ENCODE data around the gene TNK2. TPM values are rescaled to one million over a fixed set of nuclear protein-coding genes. Genes with fewer than 3 reads are reported as not detected.
"Not testable (repeated sequence)": the region's sequence is repeated elsewhere in the genome, so short reads cannot be mapped to it uniquely, and the experiment has no call there.

The TNK2 gene
- total RNA-seq, 1 donor from 2014 or later: 111 TPM

DNA sequence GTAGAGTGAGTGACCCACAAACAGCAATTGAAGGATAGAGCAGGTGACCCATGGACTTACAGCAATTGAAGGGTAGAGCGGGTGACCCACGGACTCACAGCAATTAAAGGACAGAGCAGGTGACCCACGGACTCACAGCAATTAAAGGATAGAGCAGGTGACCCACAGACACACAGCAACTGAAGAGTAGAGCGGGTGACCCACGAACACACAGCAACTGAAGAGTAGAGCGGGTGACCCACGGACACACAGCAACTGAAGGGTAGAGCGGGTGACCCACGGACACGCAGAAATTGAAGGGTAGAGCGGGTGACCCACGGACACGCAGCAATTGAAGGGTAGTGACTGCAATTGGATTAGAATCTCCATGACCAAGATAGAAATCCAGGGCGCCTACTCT lies 9.8 kb upstream of the TNK2 start:
- intact Hi-C loops (cut with micrococcal nuclease): no loop called here

DNA sequence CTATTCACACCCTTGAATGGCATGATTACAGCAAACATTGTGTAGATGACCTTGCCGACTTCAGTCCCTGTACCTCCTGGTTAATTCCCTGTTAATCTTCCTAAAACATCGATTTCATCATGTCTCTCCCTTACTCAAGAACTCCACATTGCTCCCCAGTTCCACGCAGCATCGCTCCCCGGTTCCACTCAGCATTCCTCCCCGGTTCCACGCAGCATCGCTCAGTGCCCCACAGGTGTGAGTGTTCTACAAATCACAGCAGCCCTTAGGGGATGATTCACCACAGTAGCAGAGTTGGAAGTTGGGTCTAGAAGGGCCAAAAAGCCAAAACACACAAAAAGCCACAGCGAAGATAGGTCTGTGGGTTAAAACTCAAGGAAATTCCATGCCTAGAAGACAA lies 8.6 kb upstream of the TNK2 start:
- intact Hi-C loops (cut with micrococcal nuclease): no loop called here

DNA sequence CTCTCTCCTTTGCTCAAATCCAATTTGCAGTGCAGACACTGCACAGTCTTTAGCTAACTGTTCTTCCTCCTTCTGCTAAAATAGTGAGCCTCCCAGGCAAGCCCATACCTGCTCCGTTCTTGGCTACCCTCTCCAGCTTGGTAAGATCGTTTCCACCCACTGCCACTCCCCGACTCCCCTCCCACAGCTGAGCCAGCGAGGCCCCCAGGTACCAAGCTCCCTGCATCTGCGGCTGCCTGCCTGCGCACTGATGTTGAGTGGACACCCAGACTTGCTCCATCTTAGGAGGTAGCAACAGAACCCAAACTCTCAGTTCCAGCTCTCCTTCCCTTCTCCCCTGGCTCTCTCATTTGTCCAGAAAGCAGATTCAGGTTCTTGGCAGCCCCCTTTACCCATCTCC lies 7.9 kb upstream of the TNK2 start:
- intact Hi-C loops (cut with micrococcal nuclease): no loop called here

DNA sequence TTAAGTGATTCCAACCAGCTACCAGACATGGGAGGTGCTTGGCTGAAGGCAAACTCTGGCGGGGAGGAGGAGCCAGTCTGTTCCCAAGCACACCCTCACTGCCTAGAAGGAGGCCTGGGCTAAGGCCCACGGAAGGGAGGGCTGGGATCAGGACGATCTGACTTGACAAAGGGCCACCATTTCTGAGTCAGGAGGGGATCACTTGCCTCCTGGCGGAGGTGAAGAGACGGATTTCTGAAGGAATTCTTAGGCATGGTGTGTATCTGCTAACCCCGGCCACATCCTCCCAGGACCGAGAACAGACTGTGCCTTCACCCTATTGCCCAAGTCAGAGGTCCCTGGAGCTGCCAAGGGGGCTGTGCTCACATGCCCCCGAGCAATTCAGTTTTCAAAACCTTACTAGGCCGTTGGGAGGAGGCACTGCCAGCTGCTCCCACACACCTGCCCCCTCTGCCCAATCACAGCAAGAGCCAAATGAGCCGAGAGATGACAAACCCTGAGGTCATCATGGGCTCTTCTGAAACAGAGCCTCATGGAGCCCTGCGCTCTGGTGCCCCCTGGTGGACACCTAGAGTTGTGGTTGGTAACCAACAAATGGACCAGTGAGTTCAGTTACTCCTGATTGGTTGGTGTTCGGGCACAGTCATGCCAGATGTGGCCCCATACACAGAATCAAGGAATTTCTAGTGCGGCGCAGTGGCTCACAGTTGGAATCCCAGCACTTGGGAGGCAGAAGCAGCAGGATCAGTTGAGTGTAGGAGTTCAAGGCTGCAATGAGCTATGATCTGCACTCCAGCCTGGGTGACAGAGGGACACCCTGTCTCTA lies 6.5 kb upstream of the TNK2 start:
- intact Hi-C loops (cut with micrococcal nuclease): loop anchor here (1.0 to 2.0 kb wide), 6 partner anchors 9 to 166 kb away; no protein-coding TSS in a partner anchor

DNA sequence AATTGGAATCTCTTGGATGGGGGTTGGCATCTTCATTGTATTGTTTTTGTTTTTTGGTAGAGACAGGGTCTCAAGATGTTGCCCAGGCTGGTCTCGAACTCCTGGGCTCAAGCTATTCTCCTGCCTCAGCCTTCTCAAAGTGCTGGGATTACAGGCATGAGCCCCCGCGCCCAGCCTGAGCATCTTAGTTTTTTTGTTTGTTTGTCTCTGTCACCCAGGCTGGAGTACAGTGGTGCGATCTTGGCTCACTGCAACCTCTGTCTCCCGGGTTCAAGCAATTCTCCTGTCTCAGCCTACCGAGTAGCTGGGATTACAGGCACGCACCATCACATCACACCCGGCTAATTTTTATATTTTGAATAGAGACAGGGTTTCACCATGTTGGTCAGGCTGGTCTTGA lies 5.8 kb upstream of the TNK2 start:
- intact Hi-C loops (cut with micrococcal nuclease): loop anchor here (2.0 kb wide), 2 partner anchors 63 to 165 kb away; no protein-coding TSS in a partner anchor

DNA sequence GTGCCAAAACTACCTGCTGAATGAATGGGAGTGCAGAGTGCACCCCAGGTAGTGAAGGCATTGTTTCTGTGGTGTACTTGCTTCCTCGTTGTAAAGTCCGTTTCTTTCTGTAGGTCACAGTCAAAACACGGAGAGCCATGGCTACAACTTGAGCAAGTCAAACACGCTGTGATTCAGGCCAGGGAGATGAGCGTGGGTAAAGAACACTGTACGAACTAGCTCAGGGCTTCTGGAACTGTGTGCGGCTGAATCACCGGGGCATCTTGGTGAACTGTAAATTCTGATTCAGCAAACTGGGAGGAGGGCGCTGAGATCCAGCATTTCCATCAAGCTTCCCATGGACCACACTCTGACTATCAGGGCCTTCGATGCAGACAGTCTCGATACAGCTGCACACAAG lies 5.0 kb upstream of the TNK2 start:
- intact Hi-C loops (cut with micrococcal nuclease): no loop called here

DNA sequence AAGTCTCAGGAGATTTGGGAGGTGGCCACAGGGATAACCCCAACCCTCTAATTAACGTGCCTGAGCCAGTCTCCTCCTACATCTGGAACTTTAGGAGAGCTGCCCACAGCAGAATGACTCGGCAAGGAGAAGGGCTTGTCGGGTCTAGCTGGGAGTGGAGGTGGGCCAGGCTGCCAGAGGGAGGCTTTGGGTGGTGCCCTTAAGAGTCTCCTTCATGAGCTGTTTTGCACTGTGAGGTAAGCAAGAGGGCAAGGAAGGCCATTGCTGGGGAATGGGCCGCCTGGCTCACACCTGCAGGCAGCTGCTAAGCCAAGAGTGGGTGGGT lies 3.6 kb upstream of the TNK2 start:
- intact Hi-C loops (cut with micrococcal nuclease): no loop called here

DNA sequence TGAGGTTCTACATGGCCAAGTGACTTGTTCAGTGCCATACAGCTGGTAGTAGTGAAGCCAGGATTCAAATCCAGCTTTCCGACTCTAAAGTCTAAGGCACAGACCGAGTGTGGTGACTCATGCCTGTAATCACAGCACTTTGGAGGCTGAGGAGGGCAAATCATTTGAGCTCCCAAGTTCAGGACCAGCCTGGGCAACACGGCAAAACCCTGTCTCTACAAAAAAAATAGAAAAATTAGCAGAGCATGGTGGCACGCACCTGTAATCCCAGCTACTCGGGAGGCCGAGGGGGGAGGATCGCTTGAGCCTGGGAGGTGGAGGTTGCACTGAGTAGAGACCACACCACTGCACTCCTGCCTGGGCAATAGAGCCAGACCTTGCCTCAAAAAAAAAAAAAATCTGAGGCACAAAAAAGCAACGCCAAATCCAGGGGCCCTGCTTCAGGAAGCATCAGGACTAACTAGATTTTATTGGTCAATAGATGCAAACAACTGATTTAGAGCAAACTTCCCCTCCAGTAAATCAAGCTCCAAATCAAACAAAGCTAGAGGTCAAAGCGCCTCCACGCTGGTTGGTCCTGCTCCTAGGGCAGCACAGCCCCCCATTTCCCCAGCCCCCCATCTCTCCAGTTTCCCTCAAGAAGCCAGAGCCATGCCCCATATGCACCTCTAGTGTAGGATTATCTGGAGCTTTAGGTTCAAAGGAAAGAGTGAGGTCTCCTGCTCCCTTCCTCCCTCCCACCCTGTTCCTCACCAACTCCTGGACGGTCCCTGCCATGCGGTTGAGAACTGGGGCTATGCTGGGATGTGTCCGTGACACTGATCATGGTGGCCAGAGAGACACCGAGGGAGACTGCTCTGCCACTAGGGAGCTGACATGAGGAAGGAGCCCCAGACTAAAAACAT lies 2.9 kb upstream of the TNK2 start:
- intact Hi-C loops (cut with micrococcal nuclease): no loop called here

DNA sequence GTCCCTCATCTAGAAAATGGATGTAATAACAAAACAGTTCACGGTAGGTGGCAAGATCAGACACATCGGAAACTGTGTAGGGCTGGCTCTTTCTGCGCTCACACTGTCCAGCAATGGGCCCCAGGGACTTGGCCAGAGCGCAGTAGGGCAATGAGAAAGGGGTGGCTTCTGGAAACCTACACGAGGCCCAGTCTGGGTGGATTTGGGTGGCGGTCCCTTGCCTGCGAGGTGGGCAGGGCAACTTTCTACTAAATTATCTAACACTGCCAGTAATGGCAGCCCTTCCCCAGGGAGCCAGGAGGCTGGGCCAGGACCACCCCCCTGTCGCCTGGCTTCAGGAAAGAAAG lies 2.1 kb upstream of the TNK2 start:
- intact Hi-C loops (cut with micrococcal nuclease): no loop called here

DNA sequence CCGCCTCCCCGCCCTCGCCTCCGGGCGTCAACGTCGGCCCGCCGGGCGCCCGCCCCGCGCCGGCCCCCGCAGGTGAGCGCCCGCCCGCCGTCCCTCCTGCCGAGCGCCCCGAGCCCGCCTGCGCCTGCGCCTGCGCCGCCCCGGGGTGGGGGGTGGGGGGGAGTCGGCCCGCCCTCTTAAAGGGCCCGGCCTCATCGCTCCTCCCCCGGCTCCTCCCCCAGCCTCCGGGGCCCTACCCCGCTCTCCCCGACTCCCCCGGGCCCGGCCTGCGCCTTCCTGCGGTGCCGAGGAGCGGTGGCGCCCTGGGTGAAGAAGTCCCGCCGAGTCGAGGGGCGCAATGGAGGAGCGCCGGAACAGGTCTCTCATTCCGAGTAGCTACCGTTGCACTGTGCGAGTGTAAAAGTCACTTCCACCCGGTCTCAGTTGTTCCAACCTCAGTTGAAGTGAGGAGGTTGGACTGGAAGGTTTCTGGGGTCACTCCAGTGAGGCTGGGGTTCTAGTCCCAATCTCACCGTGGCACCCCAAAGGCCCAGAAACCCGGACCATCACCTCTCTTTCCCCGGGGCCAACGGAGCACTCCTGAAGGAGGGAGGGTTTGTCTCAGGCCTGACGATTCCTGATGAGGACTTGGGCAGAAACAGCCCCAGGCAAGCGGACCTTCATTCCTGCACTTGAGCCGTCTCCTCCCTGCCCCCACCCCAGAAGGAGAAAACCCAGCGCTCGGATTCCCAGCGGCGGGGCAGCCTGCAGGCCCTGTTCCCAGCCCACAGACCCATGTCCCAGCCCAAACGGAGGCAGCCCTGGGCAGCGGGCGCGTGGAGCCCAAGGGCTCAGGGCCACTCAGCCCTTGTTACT lies 1.5 kb upstream of the TNK2 start:
- intact Hi-C loops (cut with micrococcal nuclease): loop anchor here (1.0 to 5.0 kb wide), 11 partner anchors 51 to 1032 kb away; partner anchors contain the start of genes NCBP2, PPP1R2, RNF168 and TFRC

DNA sequence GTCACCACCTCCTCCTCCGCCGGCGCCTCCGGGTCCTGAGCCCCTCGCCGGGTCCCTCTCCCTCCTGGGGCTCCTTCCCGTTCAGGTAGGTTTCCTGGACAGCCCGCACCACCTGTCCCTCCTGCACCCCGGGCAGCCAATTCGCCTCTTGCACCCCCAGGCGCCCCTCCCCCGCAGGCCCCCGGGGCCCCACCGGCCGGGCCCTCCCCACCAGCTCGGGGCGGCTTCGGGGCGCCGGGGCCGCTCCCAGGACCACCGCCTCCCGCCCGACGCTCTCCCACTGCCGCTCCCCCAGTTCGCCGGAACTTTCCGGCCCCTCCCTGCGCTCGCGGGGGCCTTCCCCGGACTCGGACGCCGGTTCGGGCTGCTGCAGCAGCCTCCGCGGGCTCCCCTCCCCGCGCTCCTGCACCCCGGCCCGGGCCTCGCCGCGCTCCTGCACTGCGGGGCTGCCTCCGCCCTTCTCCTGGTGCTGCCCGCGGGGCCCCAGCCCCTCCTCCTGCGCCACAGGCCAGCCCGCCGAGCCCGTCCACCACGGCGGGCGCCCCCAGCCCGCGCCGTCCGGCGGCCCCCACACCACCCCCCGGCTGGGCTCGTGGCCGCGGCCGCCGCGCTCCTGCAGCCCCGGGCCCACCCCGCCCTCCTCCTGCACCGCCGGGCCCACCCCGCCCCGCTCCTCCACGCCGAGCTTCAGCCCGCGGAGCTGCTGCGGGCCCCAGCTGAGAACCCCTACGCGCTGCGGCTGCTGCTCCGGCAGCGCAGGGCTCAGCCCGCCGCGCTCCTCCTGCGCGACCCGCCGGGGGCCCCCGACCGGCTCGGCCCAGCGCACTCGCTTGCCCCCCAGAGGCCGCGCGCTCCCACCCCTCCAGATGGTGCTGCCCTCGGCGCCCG lies 587 bp upstream of the TNK2 start:
- intact Hi-C loops (cut with micrococcal nuclease): loop anchor here (1.0 to 5.0 kb wide), 11 partner anchors 50 to 1033 kb away; partner anchors contain the start of genes NCBP2, PPP1R2, RNF168 and TFRC

DNA sequence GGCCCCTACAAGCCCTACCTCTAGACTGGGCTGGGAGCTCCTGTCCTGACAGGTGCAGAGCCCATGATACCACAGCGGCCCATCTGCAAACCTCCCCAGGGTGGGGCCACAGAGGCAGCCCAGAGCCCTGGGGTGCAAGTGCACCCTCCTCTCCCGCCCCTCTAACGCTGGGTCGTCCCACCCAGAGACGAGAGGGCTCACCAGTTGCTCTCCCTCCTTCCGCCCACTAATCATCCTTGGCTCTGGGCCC lies 742 bp downstream of the TNK2 start:
- intact Hi-C loops (cut with micrococcal nuclease): loop anchor here (1.0 to 5.0 kb wide), 8 partner anchors 12 to 1035 kb away; partner anchors contain the start of genes NCBP2, RNF168 and XXYLT1

DNA sequence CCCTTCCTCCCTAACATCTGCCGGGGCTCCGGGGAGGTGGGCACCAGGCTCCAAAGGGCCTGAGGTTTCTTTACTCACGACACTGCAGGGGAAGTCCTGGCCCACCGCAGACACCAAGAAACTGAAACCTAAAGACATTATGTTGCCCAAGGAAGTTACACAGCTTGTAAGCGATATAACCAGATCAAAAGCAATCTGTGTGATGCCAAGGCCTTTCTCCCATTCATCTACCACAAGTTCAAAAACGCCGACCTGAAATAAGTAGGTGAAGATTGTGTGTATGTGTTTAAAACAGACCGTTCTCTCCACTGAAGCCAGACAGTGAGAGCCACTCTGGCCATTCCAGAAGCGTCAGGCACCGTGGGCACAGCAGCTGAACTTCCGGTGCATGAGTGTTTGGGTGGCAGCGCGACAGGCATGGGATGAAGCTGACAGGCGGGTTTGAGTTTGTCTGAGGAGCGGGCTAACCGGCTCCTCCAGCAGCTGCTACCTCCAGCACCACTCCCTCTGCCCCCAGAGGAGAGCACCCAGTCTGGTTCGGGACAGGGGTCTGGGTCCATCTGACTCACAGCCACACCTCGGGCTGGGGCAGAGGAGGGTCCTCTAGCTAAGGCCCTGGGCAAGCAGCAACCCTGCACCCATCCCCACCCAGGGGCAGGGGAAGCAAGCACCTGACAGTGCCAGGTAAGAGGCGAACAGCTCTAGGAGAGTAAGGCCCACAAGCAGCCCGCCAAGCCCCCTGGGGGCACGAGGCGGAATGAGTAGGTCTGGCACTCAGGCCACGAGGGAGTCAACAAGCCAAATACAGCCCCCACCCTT lies 1.3 kb downstream of the TNK2 start:
- intact Hi-C loops (cut with micrococcal nuclease): loop anchor here (1.0 to 5.0 kb wide), 9 partner anchors 8 to 1035 kb away; partner anchors contain the start of genes NCBP2, RNF168 and XXYLT1

DNA sequence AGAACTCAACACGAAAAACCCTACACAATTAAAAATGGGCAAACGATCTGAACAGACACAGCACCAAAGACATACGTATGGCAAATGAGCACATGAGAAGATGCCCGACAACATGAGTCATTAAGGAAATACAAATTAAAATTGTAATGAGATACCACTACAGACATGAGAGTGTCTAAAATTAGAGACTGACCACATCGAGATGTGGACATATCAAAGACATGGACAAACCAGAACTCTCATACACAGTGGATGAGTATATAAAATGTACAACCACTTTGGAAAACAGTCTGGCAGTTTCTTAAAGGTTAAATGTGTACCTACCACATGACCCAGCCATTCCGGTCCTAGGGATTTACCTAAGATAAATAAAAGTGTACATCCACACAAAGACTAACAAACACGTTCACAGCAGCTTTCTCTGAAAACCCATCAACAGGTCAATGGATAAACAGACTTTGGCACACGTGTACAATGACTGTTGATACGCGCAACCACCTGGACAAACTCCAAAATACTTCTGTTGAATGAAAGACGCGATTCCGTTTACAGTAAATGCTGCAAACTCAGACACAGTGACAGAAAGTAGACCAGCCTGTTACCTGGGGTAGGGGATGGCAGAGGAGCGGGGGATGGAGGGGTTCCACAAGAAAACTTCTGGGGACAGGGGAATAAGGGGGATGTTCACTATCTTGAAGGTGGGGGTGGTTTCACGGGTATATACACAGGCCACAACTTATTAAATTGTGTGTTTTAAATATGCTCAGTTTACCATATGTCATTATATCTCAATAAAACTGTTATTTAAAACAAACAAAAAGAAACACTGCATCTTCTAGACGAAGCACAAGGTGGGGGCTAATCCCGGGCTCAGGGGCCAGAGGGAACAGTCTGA lies 2.1 kb downstream of the TNK2 start:
- intact Hi-C loops (cut with micrococcal nuclease): loop anchor here (1.0 to 5.0 kb wide), 8 partner anchors 9 to 1036 kb away; partner anchors contain the start of genes NCBP2, RNF168 and XXYLT1

DNA sequence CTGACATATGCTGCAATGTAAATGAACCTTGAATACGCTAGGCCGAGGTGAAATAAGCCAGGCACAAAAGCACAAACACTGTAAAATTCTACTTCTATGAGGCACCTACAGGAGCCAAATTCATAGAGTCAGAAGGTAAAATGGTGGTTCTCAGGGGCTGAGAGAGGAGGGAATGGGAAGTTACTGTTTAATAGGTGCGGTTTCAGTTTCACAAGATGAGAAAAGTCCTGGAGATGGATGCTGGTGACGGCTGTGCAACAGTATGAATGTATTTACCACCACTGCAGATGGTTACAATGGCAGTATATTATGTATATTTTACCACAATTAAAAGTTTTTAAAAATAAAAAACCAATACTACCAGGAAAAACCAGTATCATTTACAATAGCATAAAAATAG lies 4.0 kb downstream of the TNK2 start:
- intact Hi-C loops (cut with micrococcal nuclease): no loop called here

DNA sequence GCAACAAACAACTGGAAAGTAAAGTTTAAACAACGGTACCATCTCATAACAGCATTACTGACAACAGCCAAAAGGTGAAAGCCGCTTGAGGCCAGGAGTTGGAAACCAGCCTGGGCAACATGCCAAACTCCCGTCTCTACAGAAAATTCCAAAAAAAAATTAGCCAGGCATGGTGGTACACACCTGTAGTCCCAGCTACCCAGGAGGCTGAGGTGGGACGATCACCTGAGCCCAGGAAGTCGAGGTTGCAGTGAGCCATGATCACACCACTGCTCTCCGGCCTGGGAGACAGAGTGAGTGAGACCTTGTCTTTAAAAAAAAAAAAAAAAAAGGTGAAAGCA lies 4.4 kb downstream of the TNK2 start:
- intact Hi-C loops (cut with micrococcal nuclease): no loop called here

DNA sequence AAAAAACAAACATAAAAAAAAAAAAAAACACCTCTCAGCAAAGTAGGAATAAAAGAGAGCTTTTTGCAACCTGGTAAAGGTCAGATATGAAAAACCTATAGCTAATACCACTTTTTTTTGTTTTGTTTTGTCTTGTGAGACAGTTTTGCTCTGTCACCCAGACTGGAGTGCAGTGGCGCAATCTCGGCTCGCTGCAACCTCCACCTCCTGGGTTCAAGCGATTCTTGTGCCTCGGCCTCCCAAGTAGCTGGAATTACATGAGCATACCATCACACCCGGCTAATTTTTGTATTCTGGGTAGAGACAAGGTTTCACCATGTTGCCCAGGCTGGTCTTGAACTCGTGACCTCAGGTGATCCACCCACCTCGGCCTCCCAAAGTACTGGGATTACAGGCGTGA lies 5.7 kb downstream of the TNK2 start:
- intact Hi-C loops (cut with micrococcal nuclease): not testable (repeated sequence)

DNA sequence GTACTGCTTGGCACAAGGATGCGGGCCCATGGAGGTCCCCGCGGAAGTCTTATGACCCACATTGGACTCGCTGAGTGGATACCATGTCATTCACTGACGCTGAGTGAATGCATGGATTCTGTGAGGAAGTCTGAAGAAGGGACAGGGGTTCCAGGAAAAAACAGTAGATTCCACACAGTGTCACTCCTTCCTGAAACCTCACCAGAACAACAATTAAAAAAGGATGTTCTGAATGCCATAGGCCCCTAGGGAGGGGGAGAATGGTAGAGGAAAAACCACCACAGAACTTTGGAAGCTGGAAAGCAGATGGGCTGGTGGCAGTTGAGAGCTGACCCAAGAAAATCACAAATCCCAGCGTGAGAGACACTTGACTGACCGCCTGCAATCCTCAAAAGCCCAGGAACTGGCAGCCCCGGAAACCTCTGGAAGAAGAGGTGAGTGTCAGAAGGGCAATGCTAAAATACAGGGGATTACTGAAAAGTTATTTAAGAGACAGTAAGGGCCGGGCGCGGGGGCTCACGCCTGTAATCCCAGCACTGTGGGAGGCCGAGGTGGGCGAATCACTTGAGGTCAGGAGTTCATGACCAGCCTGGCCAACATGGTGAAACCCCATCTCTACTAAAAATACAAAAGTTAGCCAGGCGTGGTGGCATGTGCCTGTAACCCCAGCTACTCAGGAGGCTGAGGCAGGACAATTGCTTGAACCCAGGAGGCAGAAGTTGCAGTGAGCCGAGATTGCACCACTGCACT lies 6.3 kb downstream of the TNK2 start:
- intact Hi-C loops (cut with micrococcal nuclease): loop anchor here (2.0 kb wide), 1 partner anchor 459 kb away; the partner anchor contains the start of gene ACAP2
